ENCODE measurements around the gene JAK1.
"Not testable (repeated sequence)": the region's sequence is repeated elsewhere in the genome, so short reads cannot be mapped to it uniquely, and the experiment has no call there.

GRCh38 chr1:64930640-64931039 is 35.7 kb downstream of the JAK1 start:
- TF ChIP-seq, protein P1, sequence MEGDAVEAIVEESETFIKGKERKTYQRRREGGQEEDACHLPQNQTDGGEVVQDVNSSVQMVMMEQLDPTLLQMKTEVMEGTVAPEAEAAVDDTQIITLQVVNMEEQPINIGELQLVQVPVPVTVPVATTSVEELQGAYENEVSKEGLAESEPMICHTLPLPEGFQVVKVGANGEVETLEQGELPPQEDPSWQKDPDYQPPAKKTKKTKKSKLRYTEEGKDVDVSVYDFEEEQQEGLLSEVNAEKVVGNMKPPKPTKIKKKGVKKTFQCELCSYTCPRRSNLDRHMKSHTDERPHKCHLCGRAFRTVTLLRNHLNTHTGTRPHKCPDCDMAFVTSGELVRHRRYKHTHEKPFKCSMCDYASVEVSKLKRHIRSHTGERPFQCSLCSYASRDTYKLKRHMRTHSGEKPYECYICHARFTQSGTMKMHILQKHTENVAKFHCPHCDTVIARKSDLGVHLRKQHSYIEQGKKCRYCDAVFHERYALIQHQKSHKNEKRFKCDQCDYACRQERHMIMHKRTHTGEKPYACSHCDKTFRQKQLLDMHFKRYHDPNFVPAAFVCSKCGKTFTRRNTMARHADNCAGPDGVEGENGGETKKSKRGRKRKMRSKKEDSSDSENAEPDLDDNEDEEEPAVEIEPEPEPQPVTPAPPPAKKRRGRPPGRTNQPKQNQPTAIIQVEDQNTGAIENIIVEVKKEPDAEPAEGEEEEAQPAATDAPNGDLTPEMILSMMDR (IDR thresholded peaks at IDR 0.05), result not testable (repeated sequence)
- not testable (repeated sequence) for TF ChIP-seq POLR2A, POLR2AphosphoS5, EP300 (IDR thresholded peaks at IDR 0.05)
